GM19043 (cell line): ENCODE results near the gene PCP2.

ENCODE experiments used
- ATAC-seq: cut with Tn5 transposase; IDR thresholded peaks from one replicate; pipeline ENCODE4 v1.9.1; 2021; ENCODE audit warnings: low read depth; ENCODE audit not compliant: unreplicated experiment

The PCP2 gene

GRCh38 chr19:7640803-7641202 is 7.3 kb upstream of the PCP2 start:
- ATAC-seq: no peak

GRCh38 chr19:7639863-7640348 is 6.4 kb upstream of the PCP2 start:
- no peak for ATAC-seq

- ATAC-seq: no peak
Measured at GRCh38 chr19:7638802-7639465, 5.4 kb upstream of the PCP2 start.

GRCh38 chr19:7637374-7638256 is 4.1 kb upstream of the PCP2 start:
- ATAC-seq: no peak

- peak; percentile 55 for ATAC-seq
Measured at GRCh38 chr19:7636691-7637373, 3.3 kb upstream of the PCP2 start, which contains the start of gene STXBP2. Gene STXBP2 (plus strand): TSS chr19:7637110. CDS start chr19:7637150, 40 bp downstream.

- no peak for ATAC-seq
Measured at GRCh38 chr19:7636317-7636690, 2.8 kb upstream of the PCP2 start.

GRCh38 chr19:7635670-7636069 is 2.2 kb upstream of the PCP2 start:
- ATAC-seq: no peak

GRCh38 chr19:7632340-7633203 is 947 bp downstream of the PCP2 start:
- ATAC-seq: no peak

- no peak for ATAC-seq
Measured at GRCh38 chr19:7631577-7631976, 1.9 kb downstream of the PCP2 start.

GRCh38 chr19:7629347-7630054 is 4.0 kb downstream of the PCP2 start, which contains the start of the genes PET100 and XAB2:
Gene PET100 (plus strand): TSS chr19:7629793. CDS start chr19:7629834, 41 bp downstream.
Gene XAB2 (minus strand): TSS chr19:7629545. CDS start chr19:7629527, 18 bp downstream.
- peak; percentile 89 for ATAC-seq

GRCh38 chr19:7628589-7629311 is 4.8 kb downstream of the PCP2 start:
- no peak for ATAC-seq

GRCh38 chr19:7627166-7627565 is 6.4 kb downstream of the PCP2 start:
- no peak for ATAC-seq

GRCh38 chr19:7625763-7626372 is 7.7 kb downstream of the PCP2 start:
- ATAC-seq: no peak

- ATAC-seq: no peak
Measured at GRCh38 chr19:7624810-7625209, 8.7 kb downstream of the PCP2 start.

- ATAC-seq: no peak
Measured at GRCh38 chr19:7623725-7624603, 9.6 kb downstream of the PCP2 start.

- ATAC-seq: no peak
Measured at GRCh38 chr19:7622933-7623685, 10.4 kb downstream of the PCP2 start.
